Measurements from ENCODE around the gene ADCY5. TPM values are rescaled to one million over a fixed set of nuclear protein-coding genes. Genes with fewer than 3 reads are reported as not detected.

The ADCY5 gene
- total RNA-seq, 1 experiment from 2014 or later, result not detected

GRCh38 chr3:123431007-123431657 lies 17.8 kb downstream of the ADCY5 start:
- no peak for DNase-seq (ENCODE audit: extremely low read depth, low read depth)

GRCh38 chr3:123430266-123430665 lies 18.6 kb downstream of the ADCY5 start:
- no peak for DNase-seq (ENCODE audit: extremely low read depth, low read depth)

- no peak for DNase-seq (ENCODE audit: extremely low read depth, low read depth)
These were observed 19.3 kb downstream of the ADCY5 start for GRCh38 chr3:123429362-123430125.

GRCh38 chr3:123424999-123425712 lies 23.7 kb downstream of the ADCY5 start:
- no peak for DNase-seq (ENCODE audit: extremely low read depth, low read depth)

- no peak for DNase-seq (ENCODE audit: extremely low read depth, low read depth)
These were observed 24.4 kb downstream of the ADCY5 start for GRCh38 chr3:123424321-123424998.

- DNase-seq (ENCODE audit: extremely low read depth, low read depth), result no peak
These were observed 25.1 kb downstream of the ADCY5 start for GRCh38 chr3:123423806-123424205.

GRCh38 chr3:123423031-123423430 lies 25.9 kb downstream of the ADCY5 start:
- no peak for DNase-seq (ENCODE audit: extremely low read depth, low read depth)

- no peak for DNase-seq (ENCODE audit: extremely low read depth, low read depth)
These were observed 26.4 kb downstream of the ADCY5 start for GRCh38 chr3:123422457-123422856.

- no peak for DNase-seq (ENCODE audit: extremely low read depth, low read depth)
These were observed 27.3 kb downstream of the ADCY5 start for GRCh38 chr3:123421353-123422174.

- DNase-seq (ENCODE audit: extremely low read depth, low read depth), result no peak
These were observed 28.4 kb downstream of the ADCY5 start for GRCh38 chr3:123420416-123420968.

- no peak for DNase-seq (ENCODE audit: extremely low read depth, low read depth)
These were observed 29.0 kb downstream of the ADCY5 start for GRCh38 chr3:123419850-123420297.

GRCh38 chr3:123419181-123419849 lies 29.6 kb downstream of the ADCY5 start:
- DNase-seq (ENCODE audit: extremely low read depth, low read depth), result no peak

GRCh38 chr3:123416647-123417046 lies 32.2 kb downstream of the ADCY5 start:
- DNase-seq (ENCODE audit: extremely low read depth, low read depth), result no peak

GRCh38 chr3:123416173-123416572 lies 32.7 kb downstream of the ADCY5 start:
- no peak for DNase-seq (ENCODE audit: extremely low read depth, low read depth)

- no peak for DNase-seq (ENCODE audit: extremely low read depth, low read depth)
These were observed 33.7 kb downstream of the ADCY5 start for GRCh38 chr3:123414973-123415775.

- DNase-seq (ENCODE audit: extremely low read depth, low read depth), result no peak
These were observed 35.9 kb downstream of the ADCY5 start for GRCh38 chr3:123412811-123413604.

- DNase-seq (ENCODE audit: extremely low read depth, low read depth), result no peak
These were observed 36.8 kb downstream of the ADCY5 start for GRCh38 chr3:123412076-123412475.

Measured in NCI-H460 (cell line).